IPS-18a (cell line): ENCODE results near the gene PRAF2.

Experiments used
- H3K27ac ChIP-seq: one replicate; pipeline ENCODE4 v1.5.1; 2013; ENCODE audit warnings: low read length
- H3K27me3 ChIP-seq: one replicate; pipeline ENCODE4 v1.6.1; 2013; ENCODE audit warnings: mild to moderate bottlenecking, low read length; ENCODE audit not compliant: control insufficient read depth, insufficient read depth
- H3K36me3 ChIP-seq: one replicate; pipeline ENCODE4 v1.6.1; 2013; ENCODE audit warnings: low read depth, low read length; ENCODE audit not compliant: control insufficient read depth
- H3K4me1 ChIP-seq: one replicate; pipeline ENCODE4 v1.6.1; 2013; ENCODE audit warnings: low read depth, low read length; ENCODE audit not compliant: control insufficient read depth
- H3K4me3 ChIP-seq: one replicate; pipeline ENCODE4 v1.5.1; 2013; ENCODE audit warnings: low read length
- H3K9ac ChIP-seq: one replicate; pipeline ENCODE4 v1.6.1; 2013; ENCODE audit warnings: mild to moderate bottlenecking, low read length, moderate library complexity
- H3K9me3 ChIP-seq: one replicate; pipeline ENCODE4 v1.6.1; 2013; ENCODE audit warnings: low read depth, low read length; ENCODE audit not compliant: control insufficient read depth

The PRAF2 gene

GRCh38 chrX:49040376-49040955 is 33.3 kb downstream of the PRAF2 start:
- H3K27ac ChIP-seq = no peak overlapping the region
- H3K27me3 ChIP-seq = no peaks in the 10 kb centered on the region
- H3K9me3 ChIP-seq = peaks cover 3% of the 10 kb centered on the region
- peaks cover 30% of the 10 kb centered on the region for H3K36me3 ChIP-seq
- peaks cover 6% of the 10 kb centered on the region for H3K4me1 ChIP-seq
- H3K4me3 ChIP-seq = peak overlapping the region; percentile 75
- H3K9ac ChIP-seq = peak overlapping the region; percentile 51

DNA sequence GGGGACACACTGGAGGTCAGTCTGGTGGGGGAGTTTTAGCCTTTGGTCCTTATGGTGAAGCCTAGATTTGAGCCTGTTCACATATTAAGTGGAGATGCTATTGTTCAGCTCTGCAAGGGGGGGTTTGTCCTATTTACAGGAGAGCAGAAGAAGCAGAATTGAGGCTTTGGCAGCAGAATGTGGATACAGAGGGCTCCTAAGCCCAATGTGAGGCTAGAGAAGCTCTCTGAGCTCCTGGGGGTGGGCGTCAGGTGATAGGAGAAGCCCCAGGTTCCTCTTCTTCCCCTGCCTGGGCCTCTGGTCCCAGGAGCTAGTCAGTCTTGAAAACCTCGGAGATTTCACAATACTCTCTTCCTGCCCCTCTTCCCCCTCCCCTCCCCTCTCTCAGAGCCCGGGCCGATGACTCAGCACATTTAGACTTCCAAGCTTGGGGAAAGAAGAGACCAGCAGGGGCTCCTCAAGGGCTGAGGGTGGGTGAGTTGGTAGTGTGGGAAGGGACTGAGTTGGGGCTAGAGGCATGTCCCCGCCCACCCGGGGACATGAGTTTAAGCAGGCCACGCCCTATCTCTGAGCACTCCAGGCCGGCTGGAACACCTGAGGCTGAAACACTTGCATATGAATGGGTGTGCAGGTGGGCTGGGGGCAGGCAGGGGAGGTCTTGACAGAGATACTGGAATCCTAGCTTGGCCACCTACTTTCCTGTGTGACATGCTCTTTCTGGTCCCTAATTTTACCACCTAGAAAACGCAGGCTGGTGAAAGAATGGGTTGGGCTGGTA is 34.0 kb downstream of the PRAF2 start:
- H3K27ac ChIP-seq = peak overlapping the region; percentile 67
- peak overlapping the region; percentile 75 for H3K4me3 ChIP-seq
- H3K36me3 ChIP-seq = peaks cover 31% of the 10 kb centered on the region
- no peaks in the 10 kb centered on the region for H3K27me3 ChIP-seq
- peaks cover 6% of the 10 kb centered on the region for H3K4me1 ChIP-seq
- peak overlapping the region; percentile 51 for H3K9ac ChIP-seq
- H3K9me3 ChIP-seq = peaks cover 3% of the 10 kb centered on the region

DNA sequence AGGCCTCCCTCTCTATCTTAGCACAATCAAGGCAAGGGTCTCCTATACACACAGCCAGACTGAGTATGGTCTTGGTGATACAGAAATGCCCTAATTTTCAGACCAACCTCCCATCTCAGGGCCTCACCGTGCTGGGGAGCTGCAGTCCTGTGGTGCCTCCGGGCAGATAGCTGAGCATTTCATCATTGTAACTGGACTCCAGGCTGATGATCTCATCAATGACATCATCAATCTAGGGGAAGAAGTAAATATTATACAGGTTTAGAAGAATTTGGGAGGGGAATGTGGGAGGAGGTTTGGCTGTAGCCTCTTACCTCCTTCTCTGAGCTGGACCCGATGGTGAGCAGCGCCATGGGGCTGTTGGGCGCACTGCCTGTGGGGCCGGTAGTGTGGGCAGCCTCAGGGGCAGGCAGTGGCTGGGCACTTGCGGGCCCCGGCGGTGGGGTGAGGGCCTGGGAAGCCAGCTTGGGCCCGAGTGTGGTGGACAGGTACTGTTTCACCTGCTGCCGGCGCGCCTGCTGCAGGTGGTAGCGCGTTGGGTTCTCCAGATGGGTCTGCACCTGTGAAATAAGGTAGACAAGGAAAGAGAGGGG is 35.8 kb downstream of the PRAF2 start:
- Histone ChIP-seq H3K36me3 (peaks cover 49% of the 10 kb centered on the region), H3K9ac (no peak overlapping the region)

GRCh38 chrX:49030283-49030682 is 43.5 kb downstream of the PRAF2 start:
- peaks cover 38% of the 10 kb centered on the region for H3K36me3 ChIP-seq
- no peak overlapping the region for H3K9ac ChIP-seq
- H3K27ac ChIP-seq = no peak overlapping the region
- H3K9me3 ChIP-seq = peaks cover 5% of the 10 kb centered on the region
- H3K4me3 ChIP-seq = no peak overlapping the region
- H3K4me1 ChIP-seq = no peaks in the 10 kb centered on the region
- H3K27me3 ChIP-seq = no peaks in the 10 kb centered on the region

More for the DNA sequence above, 35.8 kb downstream of the PRAF2 start:
- Histone ChIP-seq H3K4me3 (no peak overlapping the region), H3K4me1 (peaks cover 6% of the 10 kb centered on the region), H3K9me3 (peaks cover 3% of the 10 kb centered on the region), H3K27me3 (no peaks in the 10 kb centered on the region), H3K27ac (no peak overlapping the region)

- Histone ChIP-seq H3K27ac (no peak overlapping the region), H3K36me3 (peaks cover 37% of the 10 kb centered on the region), H3K27me3 (no peaks in the 10 kb centered on the region), H3K9ac (no peak overlapping the region), H3K4me1 (no peaks in the 10 kb centered on the region), H3K4me3 (no peak overlapping the region), H3K9me3 (peaks cover 5% of the 10 kb centered on the region)
Measured at GRCh38 chrX:49029876-49030275, 43.9 kb downstream of the PRAF2 start.
